GM08714 (cell line): ENCODE results near the gene CCDC107.

Source experiments
- H3K4me3 ChIP-seq: fragments of 200-500 bp; sonication (Bioruptor generic); 2 replicates; pipeline ENCODE4 v1.5.1; 2014; ENCODE audit warnings: mild to moderate bottlenecking, low read length, inconsistent platforms
- ZNF274 ChIP-seq: IDR thresholded peaks from 2 replicates; pipeline ENCODE4 v1.6.1; 2012; ENCODE audit warnings: mild to moderate bottlenecking, low read depth, low read length

Gene CCDC107

GRCh38 chr9:35705836-35706430 lies 47.8 kb downstream of the CCDC107 start:
- no peak overlapping the region for H3K4me3 ChIP-seq
- TF ChIP-seq ZNF274: no peak

- no peak overlapping the region for H3K4me3 ChIP-seq
- TF ChIP-seq ZNF274: no peak
These were observed 48.9 kb downstream of the CCDC107 start for GRCh38 chr9:35706951-35707350.

- TF ChIP-seq ZNF274: no peak
These were observed 50.1 kb downstream of the CCDC107 start for GRCh38 chr9:35708146-35708545.

GRCh38 chr9:35710818-35711500 lies 52.9 kb downstream of the CCDC107 start:
- H3K4me3 ChIP-seq: no peak overlapping the region
- no peak for TF ChIP-seq ZNF274

More at GRCh38 chr9:35708146-35708545, 50.1 kb downstream of the CCDC107 start:
- H3K4me3 ChIP-seq: no peak overlapping the region
